NCI-H2196 treated with DMSO at 0.1 percent for 48 hours (cell line): ENCODE measurements around the gene IL21.

ENCODE experiments used
- DNase-seq: peaks from one replicate; lab custom pipeline; 2025; ENCODE audit not compliant: unreplicated experiment; lab: John Stamatoyannopoulos, UW

Gene IL21

GRCh38 chr4:122635205-122635604, 14.3 kb upstream of the IL21 start:
- no peak for DNase-seq

- no peak for DNase-seq
Observed at GRCh38 chr4:122633211-122633610, 12.3 kb upstream of the IL21 start.

GRCh38 chr4:122632396-122633143, 11.7 kb upstream of the IL21 start:
- DNase-seq: no peak

GRCh38 chr4:122625156-122625555, 4.3 kb upstream of the IL21 start:
- DNase-seq: no peak

GRCh38 chr4:122624205-122624604, 3.3 kb upstream of the IL21 start:
- no peak for DNase-seq

- no peak for DNase-seq
Observed at GRCh38 chr4:122623637-122624166, 2.8 kb upstream of the IL21 start.

GRCh38 chr4:122622400-122622799, 1.5 kb upstream of the IL21 start:
- no peak for DNase-seq

- no peak for DNase-seq
Observed at GRCh38 chr4:122619611-122620010, 1.3 kb downstream of the IL21 start.

GRCh38 chr4:122617597-122618593, 3.0 kb downstream of the IL21 start:
- DNase-seq: no peak

- no peak for DNase-seq
Observed at GRCh38 chr4:122616915-122617596, 3.8 kb downstream of the IL21 start.

GRCh38 chr4:122614621-122615020, 6.2 kb downstream of the IL21 start:
- DNase-seq: no peak

GRCh38 chr4:122612540-122612939, 8.3 kb downstream of the IL21 start:
- no peak for DNase-seq

GRCh38 chr4:122606364-122607043, 14.4 kb downstream of the IL21 start:
- no peak for DNase-seq

- no peak for DNase-seq
Observed at GRCh38 chr4:122604146-122604545, 16.7 kb downstream of the IL21 start.

- no peak for DNase-seq
Observed at GRCh38 chr4:122603156-122603574, 17.7 kb downstream of the IL21 start.

GRCh38 chr4:122602277-122603142, 18.4 kb downstream of the IL21 start:
- no peak for DNase-seq

- no peak for DNase-seq
Observed at GRCh38 chr4:122591196-122591595, 29.7 kb downstream of the IL21 start.

- DNase-seq: no peak
Observed at GRCh38 chr4:122588453-122589238, 32.2 kb downstream of the IL21 start.

GRCh38 chr4:122584519-122584918, 36.3 kb downstream of the IL21 start:
- DNase-seq: no peak
